SHP77 (cell line): ENCODE measurements around the gene ATAD2B.
"Not testable (repeated sequence)": the region's sequence is repeated elsewhere in the genome, so short reads cannot be mapped to it uniquely, and the experiment has no call there.

Experiments used
- DNase-seq, 2 experiments: peaks; one replicate each; lab custom pipeline; 2025; lab: John Stamatoyannopoulos, UW

Gene ATAD2B

DNA sequence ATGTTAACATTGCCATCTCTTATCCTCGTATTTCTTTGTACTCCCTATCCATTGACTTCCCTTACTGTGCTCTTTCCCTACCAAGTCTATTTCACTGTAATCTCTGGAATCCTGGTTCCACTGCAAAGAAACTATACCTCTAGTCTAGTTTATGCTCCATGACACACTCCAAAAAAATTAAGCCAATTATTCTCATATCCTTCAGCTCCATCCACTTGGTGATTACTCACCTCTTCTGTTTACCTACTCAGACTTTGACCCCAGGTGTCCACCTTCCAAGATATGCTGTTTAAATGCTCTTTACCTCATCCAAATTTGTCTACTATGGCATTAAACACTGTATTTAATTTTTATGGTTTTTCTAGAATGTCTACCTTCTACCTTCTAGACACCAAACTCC is 137.9 kb downstream of the ATAD2B start:
- DNase-seq = no peak

DNA sequence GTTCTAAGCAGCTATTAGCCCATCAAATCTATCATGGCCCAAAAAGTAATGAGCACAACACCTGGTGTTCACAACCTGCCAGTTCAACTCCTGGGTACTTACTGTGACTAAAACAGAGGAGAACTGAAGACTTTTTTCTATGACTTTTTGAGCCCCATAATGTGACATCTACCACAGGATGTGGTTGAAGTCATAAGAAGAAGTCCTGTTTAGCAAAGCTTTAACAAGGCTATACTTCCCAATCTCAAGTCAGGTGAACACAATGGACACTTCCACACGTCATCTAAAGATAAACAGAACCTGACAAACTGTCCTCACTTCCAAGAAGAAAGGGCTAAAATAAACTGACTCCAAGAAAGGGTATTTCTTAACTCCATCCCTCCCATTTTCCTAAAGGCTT is 138.8 kb downstream of the ATAD2B start:
- no peak for DNase-seq

DNA sequence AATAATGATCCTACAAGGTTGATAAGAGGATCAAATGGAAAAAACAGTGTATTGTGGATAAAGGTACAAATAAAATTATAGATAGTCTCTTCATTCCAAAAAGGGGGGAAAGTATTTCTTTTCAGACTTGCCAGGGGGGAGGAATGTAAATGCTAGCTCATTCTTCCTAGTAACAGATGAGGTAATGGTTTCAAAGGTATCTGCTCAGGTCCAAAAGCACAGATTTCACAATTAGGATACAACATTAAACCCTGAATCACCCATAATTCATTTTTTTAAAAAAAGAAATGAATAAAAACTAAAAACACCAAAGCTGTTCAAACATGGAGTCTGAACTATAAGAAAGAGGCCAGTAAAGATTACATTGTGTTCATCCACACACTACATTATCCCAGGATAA is 142.0 kb downstream of the ATAD2B start:
- no peak for DNase-seq

- DNase-seq = no peak
These were observed 144.3 kb downstream of the ATAD2B start for GRCh38 chr2:23782646-23783045.

- no peak for DNase-seq
These were observed 144.8 kb downstream of the ATAD2B start for GRCh38 chr2:23782126-23782525.

GRCh38 chr2:23780465-23780864 is 146.5 kb downstream of the ATAD2B start:
- DNase-seq = not testable (repeated sequence)

- DNase-seq = no peak
These were observed 149.1 kb downstream of the ATAD2B start for GRCh38 chr2:23777826-23778225.

DNA sequence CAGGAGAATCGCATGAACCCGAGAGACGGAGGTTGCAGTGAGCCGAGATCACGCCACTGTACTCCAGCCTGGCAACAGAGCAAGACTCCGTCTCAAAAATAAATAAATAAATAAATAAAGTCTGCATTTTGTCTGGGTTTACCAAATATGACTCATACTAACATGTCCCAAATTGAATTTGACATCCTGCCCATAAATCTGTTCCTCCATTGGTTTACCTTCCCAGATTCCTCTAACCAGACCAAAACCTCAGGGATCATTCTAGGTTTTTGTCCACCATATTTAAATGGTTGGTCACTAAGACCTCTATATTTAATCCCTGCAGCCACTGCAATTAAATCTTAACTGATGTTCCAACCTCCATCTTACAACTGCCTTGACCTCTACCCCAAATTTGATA is 150.9 kb downstream of the ATAD2B start:
- DNase-seq = no peak

- DNase-seq = no peak
These were observed 154.2 kb downstream of the ATAD2B start for GRCh38 chr2:23772684-23773083.

DNA sequence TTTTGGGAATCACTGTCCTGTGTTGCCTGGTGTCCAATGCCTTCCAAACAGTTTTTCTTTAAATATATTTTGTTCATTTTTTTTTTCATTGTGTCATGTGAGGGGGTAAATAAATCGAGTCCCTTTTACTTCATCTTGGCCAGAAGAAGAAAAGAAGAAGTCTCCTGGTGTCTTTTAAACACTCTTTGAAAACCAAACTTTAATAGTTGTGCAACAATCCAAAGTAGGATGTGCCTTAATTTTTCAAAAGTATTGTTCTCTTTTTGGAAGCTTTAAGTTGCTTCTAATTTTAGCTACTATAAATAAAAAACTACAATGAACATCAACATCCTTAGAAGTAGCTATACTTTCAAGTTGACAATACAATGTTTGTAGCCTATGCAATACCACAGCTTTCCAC is 154.9 kb downstream of the ATAD2B start:
- DNase-seq = no peak

- no peak for DNase-seq
These were observed 157.6 kb downstream of the ATAD2B start for GRCh38 chr2:23769364-23769763.

GRCh38 chr2:23767876-23768621 is 158.9 kb downstream of the ATAD2B start:
- no peak for DNase-seq

DNA sequence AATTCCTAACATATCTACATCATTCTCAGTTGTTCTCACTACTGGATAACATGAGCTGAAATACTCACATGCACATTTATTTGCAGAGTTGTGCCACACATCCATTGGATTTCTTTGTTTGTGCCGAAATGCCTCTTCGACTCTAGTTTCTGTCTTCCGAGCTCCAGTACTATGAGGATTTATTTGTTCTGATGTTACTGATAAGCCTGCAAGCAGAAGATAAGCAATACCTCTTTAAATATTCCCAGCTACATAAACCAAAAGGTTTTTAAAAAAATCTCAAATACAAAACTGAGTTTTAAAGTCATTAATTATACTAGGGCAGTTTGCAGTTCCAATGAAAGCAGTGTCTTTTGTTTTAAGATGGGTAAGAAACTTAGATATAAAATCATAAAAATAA is 164.8 kb downstream of the ATAD2B start:
- no peak for DNase-seq

GRCh38 chr2:23761638-23762037 is 165.3 kb downstream of the ATAD2B start:
- no peak for DNase-seq

DNA sequence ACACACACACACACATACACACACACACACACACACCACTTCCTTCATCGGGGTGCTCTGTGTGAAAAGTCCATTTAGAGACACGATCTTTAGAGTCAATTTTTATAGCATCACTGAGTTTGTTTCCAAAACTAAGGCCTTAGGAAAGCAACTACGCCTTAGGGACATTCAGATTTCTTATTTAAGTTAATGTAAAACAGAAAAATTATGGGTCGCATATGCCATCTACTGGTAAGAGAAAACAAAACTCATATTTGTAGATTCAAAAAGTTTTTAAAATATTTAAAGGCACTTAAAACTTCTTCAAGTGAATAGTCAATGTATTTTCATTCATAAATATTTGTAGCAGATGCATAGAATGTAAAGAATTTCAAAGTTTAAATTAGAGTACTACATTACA is 166.2 kb downstream of the ATAD2B start:
- no peak for DNase-seq

DNA sequence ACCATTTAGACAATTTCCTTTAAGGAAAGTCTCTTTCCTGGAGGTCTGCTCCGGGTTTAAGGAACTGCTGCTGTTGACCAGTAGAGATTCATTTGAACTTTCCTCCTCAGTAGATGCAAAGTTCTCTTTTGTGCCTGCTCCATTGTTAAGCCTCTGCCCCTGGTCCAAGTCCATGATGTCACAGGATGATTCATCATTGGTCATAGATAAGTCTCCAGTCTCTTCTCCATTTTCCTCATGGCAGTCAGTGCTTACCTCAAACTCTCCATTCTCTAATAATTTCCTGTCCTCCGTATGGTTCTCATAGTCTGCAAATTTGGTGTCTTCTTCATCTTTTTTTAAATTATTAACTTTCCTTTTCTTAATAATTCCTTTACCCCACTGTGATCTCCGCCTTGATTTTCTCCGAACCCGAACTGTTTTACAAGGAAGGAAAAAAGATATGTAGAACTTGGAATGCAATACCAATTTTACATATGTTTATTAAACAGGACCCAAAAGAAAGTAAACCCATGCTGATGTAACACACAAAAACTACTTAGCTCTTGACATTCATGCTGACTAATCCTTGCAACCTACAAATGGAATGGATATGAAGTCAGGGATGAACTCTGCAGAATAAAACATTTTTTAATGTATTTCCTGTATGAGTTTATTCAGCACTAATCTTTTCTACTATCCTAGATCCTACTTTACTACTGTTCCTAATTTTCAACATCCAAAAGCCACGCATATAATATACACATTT is 169.1 kb downstream of the ATAD2B start:
- DNase-seq = no peak

GRCh38 chr2:23756593-23757292 is 170.2 kb downstream of the ATAD2B start:
- no peak for DNase-seq

- no peak for DNase-seq
These were observed 172.0 kb downstream of the ATAD2B start for GRCh38 chr2:23754970-23755369.

GRCh38 chr2:23753291-23754010 is 173.5 kb downstream of the ATAD2B start:
- no peak for DNase-seq

DNA sequence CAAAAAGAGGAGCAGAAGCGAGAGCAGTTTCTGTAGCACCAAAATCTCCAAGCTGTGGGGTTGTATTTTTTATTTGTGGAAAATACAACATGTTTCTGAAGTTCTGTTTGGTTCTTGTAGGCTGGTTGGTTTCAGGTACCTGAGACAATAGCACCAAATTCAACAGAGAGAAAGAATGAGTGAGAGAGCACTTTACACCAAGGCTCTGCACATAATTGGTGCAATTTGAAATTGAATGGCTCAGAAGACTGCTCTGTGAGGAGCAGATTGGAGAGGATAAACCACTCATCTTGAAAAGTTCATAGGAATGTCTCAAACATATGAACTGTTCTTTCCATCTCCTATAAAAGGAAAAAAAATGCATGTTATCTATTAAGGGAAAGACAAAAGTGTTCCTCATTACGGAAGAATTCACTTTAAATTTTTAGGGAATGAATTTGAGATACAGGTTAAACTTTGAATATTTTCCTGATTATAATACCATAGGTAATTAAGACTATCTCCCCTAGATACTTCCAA is 175.1 kb downstream of the ATAD2B start:
- no peak for DNase-seq

GRCh38 chr2:23746141-23746863 is 180.6 kb downstream of the ATAD2B start:
- no peak for DNase-seq
